NT2/D1 (cell line): ENCODE measurements around the gene CDR2L.
"Not testable (repeated sequence)": the region's sequence is repeated elsewhere in the genome, so short reads cannot be mapped to it uniquely, and the experiment has no call there.

Experiments used
- YY1 ChIP-seq: IDR thresholded peaks from 2 replicates; pipeline ENCODE4 v1.6.1; 2011; ENCODE audit not compliant: insufficient read length, insufficient read depth
- ZNF274 ChIP-seq: IDR thresholded peaks from 2 replicates; pipeline ENCODE4 v1.6.1; 2011; ENCODE audit warnings: mild to moderate bottlenecking, low read depth, low read length

- not testable (repeated sequence) for TF ChIP-seq ZNF274, YY1
Observed at GRCh38 chr17:75025398-75025734, 37.9 kb downstream of the CDR2L start.
